HepG2 (cell line): ENCODE measurements around the gene CAPZA2. TPM values are rescaled to one million over a fixed set of nuclear protein-coding genes. Genes with fewer than 3 reads are reported as not detected.

Source experiments
- BCL6 ChIP-seq: IDR thresholded peaks from 2 replicates; pipeline ENCODE4 v1.6.1; 2016; ENCODE audit warnings: missing genetic modification reagents, missing compliant biosample characterization
- FOXM1 ChIP-seq: sonication (generic); formaldehyde crosslinking; IDR thresholded peaks from 2 replicates; pipeline ENCODE4 v1.5.0; 2020; ENCODE audit warnings: missing genetic modification reagents
- JDP2 ChIP-seq: sonication (generic); formaldehyde crosslinking; IDR thresholded peaks from 2 replicates; pipeline ENCODE4 v1.8.1; 2022; ENCODE audit warnings: missing genetic modification reagents, borderline replicate concordance
- POLR2G ChIP-seq: fragments of 200-400 bp; formaldehyde crosslinking; IDR thresholded peaks from 2 replicates; pipeline ENCODE4 v1.6.1; 2018; ENCODE audit warnings: mild to moderate bottlenecking, low read depth, low read length, moderate library complexity
- RBFOX2 ChIP-seq: fragments of 200-400 bp; formaldehyde crosslinking; IDR thresholded peaks from 2 replicates; pipeline ENCODE4 v1.6.1; 2017; ENCODE audit warnings: low read depth, mild to moderate bottlenecking, low read length
- RFX3 ChIP-seq: IDR thresholded peaks from 2 replicates; pipeline ENCODE4 v1.6.1; 2016; ENCODE audit warnings: missing biosample characterization, missing genetic modification reagents
- SUZ12 ChIP-seq: fragments of 150-350 bp; IDR thresholded peaks from 2 replicates; pipeline ENCODE4 v1.6.1; 2014; ENCODE audit warnings: low read depth, low read length
- ZBTB7A ChIP-seq: sonication (generic); formaldehyde crosslinking; IDR thresholded peaks from 2 replicates; pipeline ENCODE4 v1.8.0; 2022; ENCODE audit warnings: mild to moderate bottlenecking, missing genetic modification reagents
- ZNF230 ChIP-seq: sonication (generic); formaldehyde crosslinking; IDR thresholded peaks from 2 replicates; pipeline ENCODE4 v1.4.0; 2020; ENCODE audit warnings: mild to moderate bottlenecking, missing genetic modification reagents
- ZNF570 ChIP-seq: sonication (generic); formaldehyde crosslinking; IDR thresholded peaks from 2 replicates; pipeline ENCODE4 v1.4.0; 2020; ENCODE audit warnings: mild to moderate bottlenecking, missing genetic modification reagents, borderline replicate concordance
- ZNF670 ChIP-seq: sonication (generic); formaldehyde crosslinking; IDR thresholded peaks from 2 replicates; pipeline ENCODE4 v1.8.0; 2022; ENCODE audit warnings: mild to moderate bottlenecking, missing genetic modification reagents, borderline replicate concordance
- ZNF777 ChIP-seq: sonication (generic); formaldehyde crosslinking; IDR thresholded peaks from 2 replicates; pipeline ENCODE4 v1.4.0; 2020; ENCODE audit warnings: missing genetic modification reagents
- ZNF850 ChIP-seq: sonication (generic); formaldehyde crosslinking; conservative IDR thresholded peaks from 2 replicates; pipeline ENCODE4 v1.9.0; 2021; ENCODE audit warnings: mild to moderate bottlenecking, missing genetic modification reagents
- polyA plus RNA-seq, 8 experiments: library from polyadenylated mRNA; depleted of rRNA in 3 of 8; stranded (reverse) in 7 of 8; unstranded in 1 of 8; fragments of >200 nt; fragmentation: Illumina TruSeq in 4 of 8; extraction: Trizol in 4 of 8; gene quantifications; 2 replicates each; pipeline versions ENCODE4 v1.2.1 to v1.2.3, GENCODE V29; 2011 to 2016; ENCODE audit warnings: low read depth in 4 of 8, missing spikeins in 1 of 8, mixed read lengths in 1 of 8; ENCODE audit not compliant: insufficient read depth in 1 of 8
- total RNA-seq, 5 experiments: library from RNA; depleted of rRNA; stranded (reverse); fragments of >200 nt; fragmentation: Illumina TruSeq; extraction: Trizol; gene quantifications; 2 replicates each; pipeline ENCODE4 v1.2.3, GENCODE V29; 2016; ENCODE audit warnings: low read depth in 1 of 5
- TF ChIP-seq, protein P1 (sequence below): sonication (generic); formaldehyde crosslinking; IDR thresholded peaks from one replicate; pipeline ENCODE4 v1.5.1; 2020; ENCODE audit warnings: mild to moderate bottlenecking, missing genetic modification reagents; ENCODE audit errors: not compliant biosample characterization
- TF ChIP-seq, protein P2 (sequence below): sonication (generic); formaldehyde crosslinking; IDR thresholded peaks from 2 replicates; pipeline ENCODE4 v1.4.0; 2020; ENCODE audit warnings: missing genetic modification reagents

Gene CAPZA2
- total and polyA plus RNA-seq, 2 of the 13 experiments (the other 11 are each of a cell fraction or from before 2014, with no cell fraction given), result 38.4 to 199 TPM

DNA sequence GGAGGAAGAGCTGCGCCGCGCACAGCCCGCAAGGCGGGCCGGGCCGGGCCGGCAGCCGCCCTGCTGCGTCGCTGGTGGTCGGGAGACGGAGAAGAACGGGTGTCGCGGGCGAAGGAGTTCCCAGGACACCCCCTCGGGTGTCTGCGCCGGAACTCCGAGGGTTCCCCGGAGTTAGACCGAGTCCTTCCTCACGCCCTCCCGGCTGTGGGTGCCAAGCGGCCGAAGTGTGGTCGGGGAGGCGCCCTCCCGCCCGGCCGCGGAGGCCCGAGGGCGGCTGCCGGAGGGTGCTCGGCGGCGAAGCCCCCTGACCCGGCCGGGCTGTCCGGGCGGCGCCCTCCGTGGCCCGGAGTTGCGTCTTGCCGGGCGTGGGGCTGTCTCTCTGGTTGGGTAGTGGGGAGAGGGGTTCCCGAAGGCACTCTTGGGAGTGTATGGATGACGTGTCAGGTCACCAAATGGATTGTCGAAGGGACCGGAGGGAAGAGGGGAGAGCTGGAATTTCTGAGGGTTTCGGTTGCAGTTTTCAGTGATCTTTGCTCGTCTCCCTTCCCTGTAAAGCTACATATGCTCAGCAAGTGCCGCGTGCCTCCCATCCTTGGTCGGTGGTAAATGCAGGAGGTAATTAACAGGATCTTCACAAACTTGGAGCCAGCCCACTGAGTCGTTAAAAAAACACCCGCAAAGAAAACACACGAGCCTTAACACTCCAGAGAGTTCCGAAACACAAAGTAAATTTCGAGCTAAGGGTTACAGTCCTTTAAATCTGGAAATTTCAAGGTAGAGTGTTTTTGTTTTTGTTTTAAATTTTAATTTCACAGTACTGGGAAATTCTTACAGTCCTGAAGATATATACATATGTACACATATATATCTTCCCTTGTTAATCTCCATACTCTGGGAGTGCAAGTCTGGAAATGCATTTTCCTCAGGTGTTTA is 91.8 kb downstream of the CAPZA2 start (continued):
- TF ChIP-seq ZNF230 (CRISPR knock-in tag) (no peak), ZBTB7A (CRISPR knock-in tag) (0 out of 2 replicates have a peak, but pooled peaks have one; percentile 16), JDP2 (CRISPR knock-in tag) (no peak), BCL6 (CRISPR knock-in tag) (no peak), ZNF777 (CRISPR knock-in tag) (0 out of 2 replicates have a peak, but pooled peaks have one; percentile 43), ZNF670 (no peak), SUZ12 (no peak), ZNF850 (no peak), ZNF570 (no peak), FOXM1 (CRISPR knock-in tag) (no peak), RFX3 (CRISPR knock-in tag) (no peak), POLR2G (peak; percentile 49; the same call in 1 of the 2 replicates), RBFOX2 (peak; percentile 88)
- TF ChIP-seq, protein P1, sequence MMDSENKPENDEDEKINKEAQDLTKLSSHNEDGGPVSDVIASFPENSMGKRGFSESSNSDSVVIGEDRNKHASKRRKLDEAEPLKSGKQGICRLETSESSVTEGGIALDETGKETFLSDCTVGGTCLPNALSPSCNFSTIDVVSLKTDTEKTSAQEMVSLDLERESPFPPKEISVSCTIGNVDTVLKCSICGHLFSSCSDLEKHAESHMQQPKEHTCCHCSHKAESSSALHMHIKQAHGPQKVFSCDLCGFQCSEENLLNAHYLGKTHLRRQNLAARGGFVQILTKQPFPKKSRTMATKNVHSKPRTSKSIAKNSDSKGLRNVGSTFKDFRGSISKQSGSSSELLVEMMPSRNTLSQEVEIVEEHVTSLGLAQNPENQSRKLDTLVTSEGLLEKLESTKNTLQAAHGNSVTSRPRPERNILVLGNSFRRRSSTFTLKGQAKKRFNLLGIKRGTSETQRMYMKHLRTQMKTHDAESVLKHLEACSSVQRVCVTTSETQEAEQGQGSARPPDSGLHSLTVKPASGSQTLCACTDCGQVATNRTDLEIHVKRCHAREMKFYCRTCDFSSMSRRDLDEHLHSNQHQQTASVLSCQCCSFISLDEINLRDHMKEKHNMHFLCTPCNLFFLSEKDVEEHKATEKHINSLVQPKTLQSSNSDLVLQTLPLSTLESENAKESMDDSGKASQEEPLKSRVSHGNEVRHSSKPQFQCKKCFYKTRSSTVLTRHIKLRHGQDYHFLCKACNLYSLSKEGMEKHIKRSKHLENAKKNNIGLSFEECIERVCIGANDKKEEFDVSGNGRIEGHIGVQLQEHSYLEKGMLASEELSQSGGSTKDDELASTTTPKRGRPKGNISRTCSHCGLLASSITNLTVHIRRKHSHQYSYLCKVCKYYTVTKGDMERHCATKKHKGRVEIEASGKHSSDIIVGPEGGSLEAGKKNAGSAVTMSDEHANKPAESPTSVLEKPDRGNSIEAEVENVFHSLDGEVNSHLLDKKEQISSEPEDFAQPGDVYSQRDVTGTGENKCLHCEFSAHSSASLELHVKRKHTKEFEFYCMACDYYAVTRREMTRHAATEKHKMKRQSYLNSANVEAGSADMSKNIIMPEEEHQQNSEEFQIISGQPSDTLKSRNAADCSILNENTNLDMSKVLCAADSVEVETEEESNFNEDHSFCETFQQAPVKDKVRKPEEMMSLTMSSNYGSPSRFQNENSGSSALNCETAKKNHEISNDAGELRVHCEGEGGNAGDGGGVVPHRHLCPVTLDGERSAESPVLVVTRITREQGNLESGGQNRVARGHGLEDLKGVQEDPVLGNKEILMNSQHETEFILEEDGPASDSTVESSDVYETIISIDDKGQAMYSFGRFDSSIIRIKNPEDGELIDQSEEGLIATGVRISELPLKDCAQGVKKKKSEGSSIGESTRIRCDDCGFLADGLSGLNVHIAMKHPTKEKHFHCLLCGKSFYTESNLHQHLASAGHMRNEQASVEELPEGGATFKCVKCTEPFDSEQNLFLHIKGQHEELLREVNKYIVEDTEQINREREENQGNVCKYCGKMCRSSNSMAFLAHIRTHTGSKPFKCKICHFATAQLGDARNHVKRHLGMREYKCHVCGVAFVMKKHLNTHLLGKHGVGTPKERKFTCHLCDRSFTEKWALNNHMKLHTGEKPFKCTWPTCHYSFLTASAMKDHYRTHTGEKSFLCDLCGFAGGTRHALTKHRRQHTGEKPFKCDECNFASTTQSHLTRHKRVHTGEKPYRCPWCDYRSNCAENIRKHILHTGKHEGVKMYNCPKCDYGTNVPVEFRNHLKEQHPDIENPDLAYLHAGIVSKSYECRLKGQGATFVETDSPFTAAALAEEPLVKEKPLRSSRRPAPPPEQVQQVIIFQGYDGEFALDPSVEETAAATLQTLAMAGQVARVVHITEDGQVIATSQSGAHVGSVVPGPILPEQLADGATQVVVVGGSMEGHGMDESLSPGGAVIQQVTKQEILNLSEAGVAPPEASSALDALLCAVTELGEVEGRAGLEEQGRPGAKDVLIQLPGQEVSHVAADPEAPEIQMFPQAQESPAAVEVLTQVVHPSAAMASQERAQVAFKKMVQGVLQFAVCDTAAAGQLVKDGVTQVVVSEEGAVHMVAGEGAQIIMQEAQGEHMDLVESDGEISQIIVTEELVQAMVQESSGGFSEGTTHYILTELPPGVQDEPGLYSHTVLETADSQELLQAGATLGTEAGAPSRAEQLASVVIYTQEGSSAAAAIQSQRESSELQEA, result no peak
- TF ChIP-seq, protein P2, sequence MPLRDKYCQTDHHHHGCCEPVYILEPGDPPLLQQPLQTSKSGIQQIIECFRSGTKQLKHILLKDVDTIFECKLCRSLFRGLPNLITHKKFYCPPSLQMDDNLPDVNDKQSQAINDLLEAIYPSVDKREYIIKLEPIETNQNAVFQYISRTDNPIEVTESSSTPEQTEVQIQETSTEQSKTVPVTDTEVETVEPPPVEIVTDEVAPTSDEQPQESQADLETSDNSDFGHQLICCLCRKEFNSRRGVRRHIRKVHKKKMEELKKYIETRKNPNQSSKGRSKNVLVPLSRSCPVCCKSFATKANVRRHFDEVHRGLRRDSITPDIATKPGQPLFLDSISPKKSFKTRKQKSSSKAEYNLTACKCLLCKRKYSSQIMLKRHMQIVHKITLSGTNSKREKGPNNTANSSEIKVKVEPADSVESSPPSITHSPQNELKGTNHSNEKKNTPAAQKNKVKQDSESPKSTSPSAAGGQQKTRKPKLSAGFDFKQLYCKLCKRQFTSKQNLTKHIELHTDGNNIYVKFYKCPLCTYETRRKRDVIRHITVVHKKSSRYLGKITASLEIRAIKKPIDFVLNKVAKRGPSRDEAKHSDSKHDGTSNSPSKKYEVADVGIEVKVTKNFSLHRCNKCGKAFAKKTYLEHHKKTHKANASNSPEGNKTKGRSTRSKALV (CRISPR knock-in tag), result no peak
